ENCODE measurements around the gene ZMYND10. TPM values are rescaled to one million over a fixed set of nuclear protein-coding genes. Genes with fewer than 3 reads are reported as not detected.

ZMYND10 gene
- total RNA-seq, 1 donor from 2014 or later, result not detected

DNA sequence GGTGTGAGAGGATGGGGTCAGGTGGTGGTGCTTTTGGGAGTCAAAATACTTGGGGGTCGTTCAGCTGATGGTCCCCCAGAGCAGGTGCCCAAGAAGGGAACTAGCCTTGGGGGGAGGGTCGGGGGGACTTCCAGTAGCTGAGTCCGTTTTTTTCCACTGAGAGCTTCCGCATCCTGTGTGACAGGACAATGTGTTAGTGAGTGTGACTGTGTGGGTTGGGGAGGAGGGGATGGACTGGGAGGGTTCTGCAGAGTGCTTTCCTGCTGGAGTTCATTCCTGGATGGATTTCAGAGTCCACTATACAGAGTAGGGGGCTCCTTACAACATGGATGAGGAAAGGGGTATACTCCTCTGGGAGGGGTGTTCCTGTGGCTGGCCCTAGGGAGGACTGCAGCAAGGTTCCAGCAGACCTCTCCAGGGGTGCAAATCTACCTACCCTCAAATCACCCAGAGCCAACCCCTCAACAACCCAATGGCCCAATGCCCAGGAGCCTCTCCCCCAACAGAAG is 22.4 kb downstream of the ZMYND10 start:
- Mint-ChIP-seq H3K9me3 (ENCODE audit: unreplicated experiment) (no peaks in the 10 kb centered on the region), H3K4me1 (ENCODE audit: unreplicated experiment) (peaks cover 53% of the 10 kb centered on the region), H3K27ac (ENCODE audit: unreplicated experiment) (peak overlapping the region; percentile 97), H3K27me3 (ENCODE audit: unreplicated experiment) (peaks cover 25% of the 10 kb centered on the region), H3K36me3 (ENCODE audit: low read depth, unreplicated experiment) (peaks cover 29% of the 10 kb centered on the region), H3K4me3 (ENCODE audit: unreplicated experiment) (peak overlapping the region; percentile 92)
- no peak for TF ChIP-seq CTCF (IDR thresholded peaks at IDR 0.05; ENCODE audit: unreplicated experiment)
- DNase-seq (ENCODE audit: low spot score), result peak; percentile 63

GRCh38 chr3:50322386-50323091 is 23.0 kb downstream of the ZMYND10 start, which contains the start of gene HYAL2:
Gene HYAL2 (minus strand): TSS chr3:50322745. CDS start chr3:50320489, 2,256 bp downstream.
- Mint-ChIP-seq H3K36me3 (ENCODE audit: low read depth, unreplicated experiment) (peaks cover 29% of the 10 kb centered on the region), H3K4me1 (ENCODE audit: unreplicated experiment) (peaks cover 53% of the 10 kb centered on the region), H3K4me3 (ENCODE audit: unreplicated experiment) (peak within 1 kb of the TSS; percentile 92), H3K9me3 (ENCODE audit: unreplicated experiment) (no peaks in the 10 kb centered on the region), H3K27me3 (ENCODE audit: unreplicated experiment) (peaks cover 25% of the 10 kb centered on the region), H3K27ac (ENCODE audit: unreplicated experiment) (peak within 1 kb of the TSS; percentile 97)
- peak; percentile 58 for DNase-seq (ENCODE audit: low spot score)
- no peak for TF ChIP-seq CTCF (IDR thresholded peaks at IDR 0.05; ENCODE audit: unreplicated experiment)

DNA sequence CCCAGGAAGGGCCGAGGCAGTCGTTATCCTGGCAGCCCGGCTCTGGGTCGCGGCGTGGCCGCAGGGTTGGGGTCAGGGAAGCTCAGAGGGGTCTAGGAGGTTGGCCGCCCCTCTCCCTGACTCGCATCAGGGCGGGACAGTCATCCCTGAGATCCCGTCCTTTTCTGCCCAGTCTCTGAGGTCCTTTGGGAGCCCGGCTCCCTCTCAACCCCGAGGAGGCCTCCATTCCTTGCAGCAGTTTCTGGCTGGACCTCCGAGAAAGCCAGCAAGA is 23.5 kb downstream of the ZMYND10 start:
- TF ChIP-seq CTCF (IDR thresholded peaks at IDR 0.05; ENCODE audit: unreplicated experiment), result peak; percentile 13
- H3K27ac Mint-ChIP-seq (ENCODE audit: unreplicated experiment), result peak overlapping the region; percentile 97
- peaks cover 30% of the 10 kb centered on the region for H3K36me3 Mint-ChIP-seq (ENCODE audit: low read depth, unreplicated experiment)
- DNase-seq (ENCODE audit: low spot score), result no peak
- peaks cover 25% of the 10 kb centered on the region for H3K27me3 Mint-ChIP-seq (ENCODE audit: unreplicated experiment)
- H3K4me3 Mint-ChIP-seq (ENCODE audit: unreplicated experiment), result peak overlapping the region; percentile 92
- peaks cover 53% of the 10 kb centered on the region for H3K4me1 Mint-ChIP-seq (ENCODE audit: unreplicated experiment)
- no peaks in the 10 kb centered on the region for H3K9me3 Mint-ChIP-seq (ENCODE audit: unreplicated experiment)

DNA sequence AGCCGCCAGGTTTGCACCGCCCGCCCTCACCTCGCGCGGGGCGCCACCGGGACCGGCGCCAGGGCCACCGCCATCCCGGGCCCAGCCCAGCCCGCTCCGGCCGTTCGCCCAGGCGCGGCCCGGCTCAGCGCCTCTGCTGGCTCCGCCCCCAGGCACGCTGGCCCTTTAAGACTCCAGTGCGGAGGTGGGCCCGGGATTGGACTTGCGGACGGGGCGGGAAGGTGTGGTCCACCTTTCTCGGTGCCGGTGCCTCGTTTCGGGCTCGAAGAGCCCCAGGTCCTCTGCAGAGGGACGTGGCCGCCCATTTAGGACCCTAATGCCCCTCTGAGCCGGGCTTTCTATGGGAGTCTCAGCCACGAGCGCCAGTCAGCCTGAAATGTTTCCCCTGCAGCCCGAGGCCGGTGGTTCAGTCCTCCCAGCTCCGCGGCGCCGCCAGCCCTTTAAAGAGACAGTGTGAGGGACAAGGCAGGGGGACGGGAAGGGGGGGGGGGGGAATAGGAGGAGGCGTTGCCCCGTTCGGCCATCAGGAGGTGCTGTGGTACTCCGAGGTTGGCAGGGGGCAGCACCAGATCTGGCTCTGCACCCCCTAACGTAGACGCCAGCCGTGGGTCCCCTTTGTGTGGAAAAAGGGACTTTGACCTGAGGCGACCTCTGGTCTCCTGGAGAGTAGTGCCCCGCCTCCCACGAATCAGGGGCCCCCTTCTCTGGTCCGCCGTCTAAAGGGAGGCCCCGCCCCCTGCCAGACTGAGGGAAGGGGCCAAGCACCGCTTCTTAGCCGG is 24.0 kb downstream of the ZMYND10 start:
- Mint-ChIP-seq H3K36me3 (ENCODE audit: low read depth, unreplicated experiment) (peaks cover 35% of the 10 kb centered on the region), H3K4me1 (ENCODE audit: unreplicated experiment) (peaks cover 51% of the 10 kb centered on the region), H3K27me3 (ENCODE audit: unreplicated experiment) (peaks cover 26% of the 10 kb centered on the region), H3K9me3 (ENCODE audit: unreplicated experiment) (no peaks in the 10 kb centered on the region), H3K27ac (ENCODE audit: unreplicated experiment) (peak overlapping the region; percentile 48), H3K4me3 (ENCODE audit: unreplicated experiment) (peak overlapping the region; percentile 92)
- DNase-seq (ENCODE audit: low spot score), result peak; percentile 84
- TF ChIP-seq CTCF (IDR thresholded peaks at IDR 0.05; ENCODE audit: unreplicated experiment), result peak; percentile 48

Measured in endothelial cell (in vitro differentiated cells).